ENCODE results near the gene RAC2. TPM values are rescaled to one million over a fixed set of nuclear protein-coding genes. Genes with fewer than 3 reads are reported as not detected.

RAC2 gene
- total RNA-seq, 1 experiment from 2014 or later = 50.5 TPM

DNA sequence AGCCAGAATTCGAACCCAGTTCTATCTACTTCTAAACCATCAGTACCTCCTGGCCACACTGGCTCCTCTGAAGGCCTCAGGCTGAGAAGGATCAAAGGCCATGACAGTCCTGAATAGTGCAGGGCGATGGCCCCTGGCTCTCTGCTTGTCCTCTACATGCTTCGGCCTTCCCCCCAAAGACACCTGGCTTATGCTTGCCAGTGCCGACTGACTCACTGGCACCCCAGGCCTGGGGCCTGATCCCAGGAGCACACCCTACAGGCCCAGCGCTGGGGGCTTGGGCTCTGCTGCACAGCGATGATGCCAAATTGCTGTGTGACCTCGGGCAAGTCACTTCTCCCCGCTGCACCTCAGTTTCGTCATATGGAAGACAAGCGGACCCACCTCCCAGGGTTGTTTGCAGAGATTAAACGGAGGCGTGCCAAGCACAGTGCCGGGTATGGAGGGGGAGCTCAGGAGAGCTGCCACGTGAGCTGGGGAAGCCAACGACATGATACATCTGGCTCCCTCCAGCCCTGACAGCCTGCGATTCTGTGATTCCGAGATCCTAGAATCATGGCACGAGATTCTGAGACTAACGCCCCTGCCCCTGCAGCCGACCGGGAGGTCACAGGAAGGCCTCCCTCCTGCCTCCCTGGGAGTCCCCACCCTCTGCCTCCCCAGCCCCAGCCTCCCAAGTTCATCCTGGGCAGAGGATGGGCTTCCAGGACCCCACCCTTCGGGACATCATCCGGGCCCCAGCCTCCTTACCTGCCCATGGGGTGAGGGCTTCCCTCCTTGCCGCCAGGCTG is 32.8 kb downstream of the RAC2 start:
- Histone ChIP-seq H3K36me3 (ENCODE audit: low read depth, low read length) (no peaks in the 10 kb centered on the region), H3K9me2 (replicated peaks; ENCODE audit: low read length) (no peaks in the 10 kb centered on the region), H3F3A (ENCODE audit: low read length, unreplicated experiment) (no peaks in the 10 kb centered on the region), H3K79me2 (ENCODE audit: low read length) (no peaks in the 10 kb centered on the region), H3K27ac (ENCODE audit: low read length) (no peak overlapping the region), H3K9ac (ENCODE audit: low read length) (no peak overlapping the region), H3K4me2 (ENCODE audit: low read length) (no peak overlapping the region), H3K9me3 (ENCODE audit: low read length) (no peaks in the 10 kb centered on the region), H3K27me3 (ENCODE audit: low read length) (no peaks in the 10 kb centered on the region), H3K4me3 (ENCODE audit: low read length) (no peak overlapping the region), H2AFZ (ENCODE audit: low read length) (no peak overlapping the region), H4K20me1 (ENCODE audit: low read length) (no peaks in the 10 kb centered on the region), H3K4me1 (ENCODE audit: insufficient read depth, low read length) (no peaks in the 10 kb centered on the region)
- ChIA-PET CTCF (no interaction called here), POLR2A (ENCODE audit: unreplicated experiment) (no interaction called here)
- no TSS peak for BruUV-seq (replicated peaks)
- DNase-seq (no peak), ATAC-seq (no peak)
- intact Hi-C loops (cut with micrococcal nuclease) = no loop called here
- TF ChIP-seq EZH2 (IDR thresholded peaks at IDR 0.05; ENCODE audit: low read length, unreplicated experiment) (no peak), EZH2phosphoT487 (IDR thresholded peaks at IDR 0.05; ENCODE audit: borderline replicate concordance, low read length) (no peak)
- TF ChIP-seq, protein P1, sequence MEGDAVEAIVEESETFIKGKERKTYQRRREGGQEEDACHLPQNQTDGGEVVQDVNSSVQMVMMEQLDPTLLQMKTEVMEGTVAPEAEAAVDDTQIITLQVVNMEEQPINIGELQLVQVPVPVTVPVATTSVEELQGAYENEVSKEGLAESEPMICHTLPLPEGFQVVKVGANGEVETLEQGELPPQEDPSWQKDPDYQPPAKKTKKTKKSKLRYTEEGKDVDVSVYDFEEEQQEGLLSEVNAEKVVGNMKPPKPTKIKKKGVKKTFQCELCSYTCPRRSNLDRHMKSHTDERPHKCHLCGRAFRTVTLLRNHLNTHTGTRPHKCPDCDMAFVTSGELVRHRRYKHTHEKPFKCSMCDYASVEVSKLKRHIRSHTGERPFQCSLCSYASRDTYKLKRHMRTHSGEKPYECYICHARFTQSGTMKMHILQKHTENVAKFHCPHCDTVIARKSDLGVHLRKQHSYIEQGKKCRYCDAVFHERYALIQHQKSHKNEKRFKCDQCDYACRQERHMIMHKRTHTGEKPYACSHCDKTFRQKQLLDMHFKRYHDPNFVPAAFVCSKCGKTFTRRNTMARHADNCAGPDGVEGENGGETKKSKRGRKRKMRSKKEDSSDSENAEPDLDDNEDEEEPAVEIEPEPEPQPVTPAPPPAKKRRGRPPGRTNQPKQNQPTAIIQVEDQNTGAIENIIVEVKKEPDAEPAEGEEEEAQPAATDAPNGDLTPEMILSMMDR (conservative IDR thresholded peaks at IDR 0.05; ENCODE audit: low read depth, low read length) = no peak

DNA sequence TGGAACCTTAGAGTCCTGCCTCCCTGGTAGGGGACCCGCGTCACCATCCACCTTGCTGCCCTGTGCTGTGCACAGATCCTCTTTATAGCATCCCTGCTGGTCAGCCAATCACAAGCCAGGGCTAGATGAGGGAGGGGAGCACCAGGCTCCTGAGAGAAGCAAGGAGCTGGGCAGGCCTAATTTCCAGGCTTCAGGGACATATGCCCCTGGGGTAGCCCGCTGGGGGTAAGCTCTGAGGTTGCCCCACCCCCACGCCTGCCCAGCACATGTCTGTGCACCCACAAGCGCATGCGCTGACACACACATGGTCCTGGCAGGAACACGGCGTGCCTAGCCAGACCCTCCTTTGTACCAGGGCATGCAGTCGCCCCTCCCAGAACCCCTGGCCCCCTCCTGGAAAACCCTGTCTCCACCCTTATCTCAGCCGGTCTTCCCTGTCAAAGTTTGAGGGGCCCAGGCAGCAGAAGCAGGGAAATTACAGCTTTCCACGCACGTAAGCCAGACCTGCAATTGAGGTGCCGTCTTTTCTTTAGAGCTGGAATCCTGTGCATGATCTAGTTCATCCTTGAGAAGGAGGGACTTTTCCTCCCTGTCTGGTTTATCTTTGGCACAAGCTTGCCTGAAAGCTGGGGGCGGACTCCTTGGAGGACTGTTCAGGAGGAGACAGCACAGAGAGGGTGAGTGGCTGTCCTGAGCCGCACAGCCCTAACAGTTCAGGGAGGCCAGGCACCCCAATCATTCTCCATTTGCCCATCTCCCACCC is 33.8 kb downstream of the RAC2 start:
- Histone ChIP-seq H3K9me2 (replicated peaks; ENCODE audit: low read length) (no peaks in the 10 kb centered on the region), H3K27me3 (ENCODE audit: low read length) (no peaks in the 10 kb centered on the region), H3K4me3 (ENCODE audit: low read length) (no peak overlapping the region), H3K36me3 (ENCODE audit: low read depth, low read length) (no peaks in the 10 kb centered on the region), H3K4me2 (ENCODE audit: low read length) (no peak overlapping the region), H4K20me1 (ENCODE audit: low read length) (no peaks in the 10 kb centered on the region), H3K79me2 (ENCODE audit: low read length) (no peaks in the 10 kb centered on the region), H3K9me3 (ENCODE audit: low read length) (no peaks in the 10 kb centered on the region), H2AFZ (ENCODE audit: low read length) (no peak overlapping the region), H3K27ac (ENCODE audit: low read length) (no peak overlapping the region), H3F3A (ENCODE audit: low read length, unreplicated experiment) (no peaks in the 10 kb centered on the region), H3K4me1 (ENCODE audit: insufficient read depth, low read length) (no peaks in the 10 kb centered on the region), H3K9ac (ENCODE audit: low read length) (no peak overlapping the region)
- TF ChIP-seq EZH2phosphoT487 (IDR thresholded peaks at IDR 0.05; ENCODE audit: borderline replicate concordance, low read length) (no peak), EZH2 (IDR thresholded peaks at IDR 0.05; ENCODE audit: low read length, unreplicated experiment) (no peak)
- TF ChIP-seq, protein P1 (conservative IDR thresholded peaks at IDR 0.05; ENCODE audit: low read depth, low read length) = no peak
- ChIA-PET POLR2A (ENCODE audit: unreplicated experiment) (no interaction called here), CTCF (no interaction called here)
- BruUV-seq (replicated peaks) = no TSS peak
- ATAC-seq (no peak), DNase-seq (no peak)
- intact Hi-C loops (cut with micrococcal nuclease) = no loop called here
